WTC11 (cell line): ENCODE measurements around the gene ALS2. TPM values are rescaled to one million over a fixed set of nuclear protein-coding genes. Genes with fewer than 3 reads are reported as not detected.

Source experiments
- ATAC-seq: fragments of 200-7000 bp; cut with Tn5 transposase; 2 replicates; pipeline ENCODE4 v1.10.0; 2021; ENCODE audit warnings: mild to moderate bottlenecking, moderate library complexity
- CTCF ChIA-PET: fragments of 300-600 bp; sonication (Branson Sonifier 250); formaldehyde crosslinking; loops from one replicate; lab custom pipeline; 2021; ENCODE audit warnings: antibody characterized with exemption; lab: Charles Lee
- POLR2A ChIA-PET: fragments of 350-600 bp; sonication (Branson Sonifier 250); formaldehyde crosslinking; loops from one replicate; lab custom pipeline; 2021; ENCODE audit warnings: antibody characterized with exemption; lab: Charles Lee
- DNase-seq: peaks from one replicate; pipeline ENCODE4 v3.0.0; 2021; ENCODE audit warnings: low spot score
- H3K27ac Mint-ChIP-seq: 2 replicates; pipeline ENCODE4 v1.8.0; 2021; ENCODE audit warnings: mixed read lengths
- H3K27me3 Mint-ChIP-seq: 2 replicates; pipeline ENCODE4 v1.8.0; 2021; ENCODE audit warnings: low read depth, mild to moderate bottlenecking, moderate library complexity, mixed read lengths
- H3K36me3 Mint-ChIP-seq: 2 replicates; pipeline ENCODE4 v1.8.0; 2021; ENCODE audit warnings: mixed read lengths
- H3K4me1 Mint-ChIP-seq: 2 replicates; pipeline ENCODE4 v1.8.0; 2022; ENCODE audit warnings: mixed read lengths
- H3K4me3 Mint-ChIP-seq: 2 replicates; pipeline ENCODE4 v1.8.0; 2021; ENCODE audit warnings: mild to moderate bottlenecking, moderate library complexity, mixed read lengths
- H3K9me3 Mint-ChIP-seq: 2 replicates; pipeline ENCODE4 v1.8.0; 2021; ENCODE audit warnings: mixed read lengths
- ELF4 ChIP-seq: sonication (generic); formaldehyde crosslinking; IDR thresholded peaks from 2 replicates; pipeline ENCODE4 v1.8.1; 2022; ENCODE audit warnings: low read depth, mild to moderate bottlenecking, moderate library complexity, missing genetic modification reagents
- ETV6 ChIP-seq: sonication (generic); formaldehyde crosslinking; IDR thresholded peaks from 2 replicates; pipeline ENCODE4 v1.8.1; 2022; ENCODE audit warnings: mild to moderate bottlenecking, missing genetic modification reagents
- FOXP1 ChIP-seq: sonication (generic); formaldehyde crosslinking; IDR thresholded peaks from 2 replicates; pipeline ENCODE4 v1.8.0; 2022; ENCODE audit warnings: missing genetic modification reagents, mild to moderate bottlenecking, moderate library complexity, borderline replicate concordance
- NR2C2 ChIP-seq: sonication (generic); formaldehyde crosslinking; IDR thresholded peaks from 2 replicates; pipeline ENCODE4 v1.8.0; 2022; ENCODE audit warnings: mild to moderate bottlenecking, missing genetic modification reagents
- NR3C1 ChIP-seq: sonication (generic); formaldehyde crosslinking; conservative IDR thresholded peaks from 2 replicates; pipeline ENCODE4 v1.8.1; 2023; ENCODE audit warnings: low read depth, mild to moderate bottlenecking, missing genetic modification reagents
- RELA ChIP-seq: sonication (generic); formaldehyde crosslinking; IDR thresholded peaks from 2 replicates; pipeline ENCODE4 v1.8.1; 2022; ENCODE audit warnings: missing genetic modification reagents, mild to moderate bottlenecking, borderline replicate concordance
- SP1 ChIP-seq: sonication (generic); formaldehyde crosslinking; conservative IDR thresholded peaks from 2 replicates; pipeline ENCODE4 v1.8.1; 2022; ENCODE audit warnings: missing genetic modification reagents
- TEAD4 ChIP-seq: sonication (generic); formaldehyde crosslinking; IDR thresholded peaks from 2 replicates; pipeline ENCODE4 v1.8.0; 2022; ENCODE audit warnings: mild to moderate bottlenecking, missing genetic modification reagents
- ZNF671 ChIP-seq: fragments of 250-450 bp; sonication (Bioruptor Pico); IDR thresholded peaks from 2 replicates; pipeline ENCODE4 v1.8.0; 2021; ENCODE audit warnings: mild to moderate bottlenecking
- total RNA-seq: library from RNA; stranded (reverse); gene quantifications from 3 replicates; pipeline ENCODE4 v1.2.3, GENCODE V29; 2021
- TF ChIP-seq, protein P1 (sequence below): sonication (generic); formaldehyde crosslinking; IDR thresholded peaks from 2 replicates; pipeline ENCODE4 v1.8.1; 2022; ENCODE audit warnings: missing genetic modification reagents, borderline replicate concordance
- TF ChIP-seq, protein P2 (sequence below): sonication (generic); formaldehyde crosslinking; IDR thresholded peaks from 2 replicates; pipeline ENCODE4 v1.8.1; 2023; ENCODE audit warnings: mild to moderate bottlenecking, missing genetic modification reagents, moderate library complexity
- TF ChIP-seq, protein P3 (sequence below): sonication (generic); formaldehyde crosslinking; IDR thresholded peaks from 2 replicates; pipeline ENCODE4 v1.8.0; 2022; ENCODE audit warnings: missing genetic modification reagents
- TF ChIP-seq, protein P4 (sequence below): sonication (generic); formaldehyde crosslinking; IDR thresholded peaks from 2 replicates; pipeline ENCODE4 v1.8.0; 2022; ENCODE audit warnings: mild to moderate bottlenecking, missing genetic modification reagents
- TF ChIP-seq, protein P5 (sequence below): sonication (generic); formaldehyde crosslinking; conservative IDR thresholded peaks from 2 replicates; pipeline ENCODE4 v1.8.1; 2023; ENCODE audit warnings: mild to moderate bottlenecking, low read depth, missing genetic modification reagents, moderate library complexity
- TF ChIP-seq, protein P6 (sequence below): sonication (generic); formaldehyde crosslinking; IDR thresholded peaks from 2 replicates; pipeline ENCODE4 v1.8.1; 2022; ENCODE audit warnings: mild to moderate bottlenecking, missing genetic modification reagents, moderate library complexity, borderline replicate concordance
- TF ChIP-seq, protein P7 (sequence below): sonication (generic); formaldehyde crosslinking; IDR thresholded peaks from 2 replicates; pipeline ENCODE4 v1.8.0; 2023; ENCODE audit warnings: missing genetic modification reagents

Gene ALS2
- total RNA-seq, 1 experiment from 2014 or later: 30.5 TPM

DNA sequence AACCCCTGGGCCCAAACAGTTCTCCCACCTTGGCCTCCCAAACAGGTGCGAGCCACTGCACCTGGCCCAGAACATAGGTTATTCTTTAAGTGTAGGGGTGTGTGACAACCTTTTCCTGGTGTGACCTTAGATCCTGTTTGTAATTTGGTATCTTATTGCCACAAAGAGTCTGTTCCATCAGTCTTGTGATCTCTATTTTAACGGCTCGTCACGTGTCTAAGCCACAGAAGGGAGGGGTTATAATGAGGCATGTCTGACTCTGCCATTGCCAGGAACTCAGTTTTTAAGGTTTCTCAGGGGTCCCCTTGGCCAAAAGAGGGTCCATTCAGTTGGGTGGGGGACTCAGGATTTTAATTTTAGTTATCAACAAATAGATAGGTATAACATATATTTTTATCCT is 4.4 kb upstream of the ALS2 start (continued):
- TF ChIP-seq, protein P1, sequence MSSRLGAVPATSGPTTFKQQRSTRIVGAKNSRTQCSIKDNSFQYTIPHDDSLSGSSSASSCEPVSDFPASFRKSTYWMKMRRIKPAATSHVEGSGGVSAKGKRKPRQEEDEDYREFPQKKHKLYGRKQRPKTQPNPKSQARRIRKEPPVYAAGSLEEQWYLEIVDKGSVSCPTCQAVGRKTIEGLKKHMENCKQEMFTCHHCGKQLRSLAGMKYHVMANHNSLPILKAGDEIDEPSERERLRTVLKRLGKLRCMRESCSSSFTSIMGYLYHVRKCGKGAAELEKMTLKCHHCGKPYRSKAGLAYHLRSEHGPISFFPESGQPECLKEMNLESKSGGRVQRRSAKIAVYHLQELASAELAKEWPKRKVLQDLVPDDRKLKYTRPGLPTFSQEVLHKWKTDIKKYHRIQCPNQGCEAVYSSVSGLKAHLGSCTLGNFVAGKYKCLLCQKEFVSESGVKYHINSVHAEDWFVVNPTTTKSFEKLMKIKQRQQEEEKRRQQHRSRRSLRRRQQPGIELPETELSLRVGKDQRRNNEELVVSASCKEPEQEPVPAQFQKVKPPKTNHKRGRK (CRISPR knock-in tag): no peak
- no peak for TF ChIP-seq SP1
- no peak for TF ChIP-seq ETV6 (CRISPR knock-in tag)
- no peak for TF ChIP-seq TEAD4 (CRISPR knock-in tag)
- TF ChIP-seq, protein P2, sequence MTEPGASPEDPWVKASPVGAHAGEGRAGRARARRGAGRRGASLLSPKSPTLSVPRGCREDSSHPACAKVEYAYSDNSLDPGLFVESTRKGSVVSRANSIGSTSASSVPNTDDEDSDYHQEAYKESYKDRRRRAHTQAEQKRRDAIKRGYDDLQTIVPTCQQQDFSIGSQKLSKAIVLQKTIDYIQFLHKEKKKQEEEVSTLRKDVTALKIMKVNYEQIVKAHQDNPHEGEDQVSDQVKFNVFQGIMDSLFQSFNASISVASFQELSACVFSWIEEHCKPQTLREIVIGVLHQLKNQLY: no peak

DNA sequence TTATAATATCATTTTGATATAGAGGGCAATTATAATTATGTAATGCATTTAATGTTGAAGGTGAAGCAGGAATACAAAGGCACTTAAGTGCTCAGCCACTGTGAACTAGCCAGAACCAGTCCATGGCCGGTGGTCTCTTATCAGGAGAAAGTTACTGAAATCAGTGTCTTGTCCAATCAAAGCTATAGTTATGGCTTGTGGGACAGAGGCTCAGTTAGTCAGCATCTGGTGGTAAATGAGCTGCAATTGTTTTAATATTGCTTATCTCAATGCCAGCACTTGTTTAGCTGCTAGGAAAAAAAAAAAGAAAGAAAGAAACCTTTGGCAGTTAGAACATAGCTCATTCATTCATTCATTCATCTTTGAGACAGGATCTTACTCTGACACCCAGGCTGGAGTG is 3.8 kb upstream of the ALS2 start:
- Mint-ChIP-seq H3K4me1 (peaks cover 11% of the 10 kb centered on the region), H3K27ac (no peak overlapping the region), H3K27me3 (no peaks in the 10 kb centered on the region)
- CTCF ChIA-PET: no interaction called here
- DNase-seq (no peak), ATAC-seq (no peak)
- POLR2A ChIA-PET: no interaction called here
- TF ChIP-seq, protein P3, sequence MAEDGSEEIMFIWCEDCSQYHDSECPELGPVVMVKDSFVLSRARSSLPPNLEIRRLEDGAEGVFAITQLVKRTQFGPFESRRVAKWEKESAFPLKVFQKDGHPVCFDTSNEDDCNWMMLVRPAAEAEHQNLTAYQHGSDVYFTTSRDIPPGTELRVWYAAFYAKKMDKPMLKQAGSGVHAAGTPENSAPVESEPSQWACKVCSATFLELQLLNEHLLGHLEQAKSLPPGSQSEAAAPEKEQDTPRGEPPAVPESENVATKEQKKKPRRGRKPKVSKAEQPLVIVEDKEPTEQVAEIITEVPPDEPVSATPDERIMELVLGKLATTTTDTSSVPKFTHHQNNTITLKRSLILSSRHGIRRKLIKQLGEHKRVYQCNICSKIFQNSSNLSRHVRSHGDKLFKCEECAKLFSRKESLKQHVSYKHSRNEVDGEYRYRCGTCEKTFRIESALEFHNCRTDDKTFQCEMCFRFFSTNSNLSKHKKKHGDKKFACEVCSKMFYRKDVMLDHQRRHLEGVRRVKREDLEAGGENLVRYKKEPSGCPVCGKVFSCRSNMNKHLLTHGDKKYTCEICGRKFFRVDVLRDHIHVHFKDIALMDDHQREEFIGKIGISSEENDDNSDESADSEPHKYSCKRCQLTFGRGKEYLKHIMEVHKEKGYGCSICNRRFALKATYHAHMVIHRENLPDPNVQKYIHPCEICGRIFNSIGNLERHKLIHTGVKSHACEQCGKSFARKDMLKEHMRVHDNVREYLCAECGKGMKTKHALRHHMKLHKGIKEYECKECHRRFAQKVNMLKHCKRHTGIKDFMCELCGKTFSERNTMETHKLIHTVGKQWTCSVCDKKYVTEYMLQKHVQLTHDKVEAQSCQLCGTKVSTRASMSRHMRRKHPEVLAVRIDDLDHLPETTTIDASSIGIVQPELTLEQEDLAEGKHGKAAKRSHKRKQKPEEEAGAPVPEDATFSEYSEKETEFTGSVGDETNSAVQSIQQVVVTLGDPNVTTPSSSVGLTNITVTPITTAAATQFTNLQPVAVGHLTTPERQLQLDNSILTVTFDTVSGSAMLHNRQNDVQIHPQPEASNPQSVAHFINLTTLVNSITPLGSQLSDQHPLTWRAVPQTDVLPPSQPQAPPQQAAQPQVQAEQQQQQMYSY (CRISPR knock-in tag): no peak
- TF ChIP-seq ELF4 (CRISPR knock-in tag) (no peak), ZNF671 (CRISPR knock-in tag) (no peak), NR3C1 (CRISPR knock-in tag) (no peak), FOXP1 (no peak), NR2C2 (no peak), RELA (CRISPR knock-in tag) (no peak)
- TF ChIP-seq, protein P4, sequence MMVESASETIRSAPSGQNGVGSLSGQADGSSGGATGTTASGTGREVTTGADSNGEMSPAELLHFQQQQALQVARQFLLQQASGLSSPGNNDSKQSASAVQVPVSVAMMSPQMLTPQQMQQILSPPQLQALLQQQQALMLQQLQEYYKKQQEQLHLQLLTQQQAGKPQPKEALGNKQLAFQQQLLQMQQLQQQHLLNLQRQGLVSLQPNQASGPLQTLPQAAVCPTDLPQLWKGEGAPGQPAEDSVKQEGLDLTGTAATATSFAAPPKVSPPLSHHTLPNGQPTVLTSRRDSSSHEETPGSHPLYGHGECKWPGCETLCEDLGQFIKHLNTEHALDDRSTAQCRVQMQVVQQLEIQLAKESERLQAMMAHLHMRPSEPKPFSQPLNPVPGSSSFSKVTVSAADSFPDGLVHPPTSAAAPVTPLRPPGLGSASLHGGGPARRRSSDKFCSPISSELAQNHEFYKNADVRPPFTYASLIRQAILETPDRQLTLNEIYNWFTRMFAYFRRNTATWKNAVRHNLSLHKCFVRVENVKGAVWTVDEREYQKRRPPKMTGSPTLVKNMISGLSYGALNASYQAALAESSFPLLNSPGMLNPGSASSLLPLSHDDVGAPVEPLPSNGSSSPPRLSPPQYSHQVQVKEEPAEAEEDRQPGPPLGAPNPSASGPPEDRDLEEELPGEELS (CRISPR knock-in tag): no peak
- TF ChIP-seq, protein P5, sequence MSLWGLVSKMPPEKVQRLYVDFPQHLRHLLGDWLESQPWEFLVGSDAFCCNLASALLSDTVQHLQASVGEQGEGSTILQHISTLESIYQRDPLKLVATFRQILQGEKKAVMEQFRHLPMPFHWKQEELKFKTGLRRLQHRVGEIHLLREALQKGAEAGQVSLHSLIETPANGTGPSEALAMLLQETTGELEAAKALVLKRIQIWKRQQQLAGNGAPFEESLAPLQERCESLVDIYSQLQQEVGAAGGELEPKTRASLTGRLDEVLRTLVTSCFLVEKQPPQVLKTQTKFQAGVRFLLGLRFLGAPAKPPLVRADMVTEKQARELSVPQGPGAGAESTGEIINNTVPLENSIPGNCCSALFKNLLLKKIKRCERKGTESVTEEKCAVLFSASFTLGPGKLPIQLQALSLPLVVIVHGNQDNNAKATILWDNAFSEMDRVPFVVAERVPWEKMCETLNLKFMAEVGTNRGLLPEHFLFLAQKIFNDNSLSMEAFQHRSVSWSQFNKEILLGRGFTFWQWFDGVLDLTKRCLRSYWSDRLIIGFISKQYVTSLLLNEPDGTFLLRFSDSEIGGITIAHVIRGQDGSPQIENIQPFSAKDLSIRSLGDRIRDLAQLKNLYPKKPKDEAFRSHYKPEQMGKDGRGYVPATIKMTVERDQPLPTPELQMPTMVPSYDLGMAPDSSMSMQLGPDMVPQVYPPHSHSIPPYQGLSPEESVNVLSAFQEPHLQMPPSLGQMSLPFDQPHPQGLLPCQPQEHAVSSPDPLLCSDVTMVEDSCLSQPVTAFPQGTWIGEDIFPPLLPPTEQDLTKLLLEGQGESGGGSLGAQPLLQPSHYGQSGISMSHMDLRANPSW (CRISPR knock-in tag): no peak
- TF ChIP-seq, protein P6, sequence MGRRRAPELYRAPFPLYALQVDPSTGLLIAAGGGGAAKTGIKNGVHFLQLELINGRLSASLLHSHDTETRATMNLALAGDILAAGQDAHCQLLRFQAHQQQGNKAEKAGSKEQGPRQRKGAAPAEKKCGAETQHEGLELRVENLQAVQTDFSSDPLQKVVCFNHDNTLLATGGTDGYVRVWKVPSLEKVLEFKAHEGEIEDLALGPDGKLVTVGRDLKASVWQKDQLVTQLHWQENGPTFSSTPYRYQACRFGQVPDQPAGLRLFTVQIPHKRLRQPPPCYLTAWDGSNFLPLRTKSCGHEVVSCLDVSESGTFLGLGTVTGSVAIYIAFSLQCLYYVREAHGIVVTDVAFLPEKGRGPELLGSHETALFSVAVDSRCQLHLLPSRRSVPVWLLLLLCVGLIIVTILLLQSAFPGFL (CRISPR knock-in tag): no peak
- TF ChIP-seq, protein P7, sequence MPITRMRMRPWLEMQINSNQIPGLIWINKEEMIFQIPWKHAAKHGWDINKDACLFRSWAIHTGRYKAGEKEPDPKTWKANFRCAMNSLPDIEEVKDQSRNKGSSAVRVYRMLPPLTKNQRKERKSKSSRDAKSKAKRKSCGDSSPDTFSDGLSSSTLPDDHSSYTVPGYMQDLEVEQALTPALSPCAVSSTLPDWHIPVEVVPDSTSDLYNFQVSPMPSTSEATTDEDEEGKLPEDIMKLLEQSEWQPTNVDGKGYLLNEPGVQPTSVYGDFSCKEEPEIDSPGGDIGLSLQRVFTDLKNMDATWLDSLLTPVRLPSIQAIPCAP (CRISPR knock-in tag): no peak
- TF ChIP-seq, all 79 proteins: peak for 0
- no peaks in the 10 kb centered on the region for H3K36me3 Mint-ChIP-seq
- H3K9me3 Mint-ChIP-seq: no peaks in the 10 kb centered on the region
- no peak overlapping the region for H3K4me3 Mint-ChIP-seq
